Measurements from ENCODE around the gene IGSF8. TPM values are rescaled to one million over a fixed set of nuclear protein-coding genes. Genes with fewer than 3 reads are reported as not detected.

The IGSF8 gene
- total and polyA plus RNA-seq, 2 donors (not counting 3 experiments of a cell fraction or from before 2014, with no cell fraction given): 9.5 to 17.5 TPM

- ChIA-PET POLR2A (no interaction called here), CTCF (interaction anchor here (1.0 kb wide), 1 partner anchor 54 kb away, joined by 4 read pairs; no protein-coding TSS in a partner anchor)
- Histone ChIP-seq H3K9me3 (replicated peaks; ENCODE audit: control insufficient read depth, insufficient read depth, low read length) (no peaks in the 10 kb centered on the region), H3K4me2 (ENCODE audit: insufficient read depth, low read length) (no peak overlapping the region), H3K27ac (ENCODE audit: insufficient read depth, low read depth, low read length) (no peak overlapping the region), H3K4me3 (replicated peaks in 1 of 3; ENCODE audit: insufficient read depth in 1 of 3, low read depth in 1 of 3, low read length in 3 of 3) (no peak overlapping the region), H2AFZ (ENCODE audit: low read depth, low read length) (no peak overlapping the region), H3K9me1 (replicated peaks; ENCODE audit: control insufficient read depth, extremely low read depth, insufficient read depth, low read length) (no peaks in the 10 kb centered on the region), H4K20me1 (replicated peaks; ENCODE audit: control insufficient read depth, extremely low read depth, insufficient read depth, low read length) (no peaks in the 10 kb centered on the region), H3K27me3 (ENCODE audit: control insufficient read depth in 2 of 2, insufficient read depth in 2 of 2, low read length in 2 of 2) (no peaks in the 10 kb centered on the region), H3K4me1 (ENCODE audit: control insufficient read depth, extremely low read depth, insufficient read depth, low read length) (no peaks in the 10 kb centered on the region), H3K79me2 (ENCODE audit: control insufficient read depth, insufficient read depth, low read length) (no peaks in the 10 kb centered on the region), H3K9ac (replicated peaks; ENCODE audit: extremely low read depth, insufficient read depth, low read length) (no peak overlapping the region), H3K36me3 (ENCODE audit: control insufficient read depth in 2 of 2, extremely low read depth in 1 of 2, insufficient read depth in 2 of 2, low read length in 2 of 2) (no peaks in the 10 kb centered on the region)
- no peak for DNase-seq (ENCODE audit: low read depth, low spot score)
- BruUV-seq (replicated peaks): no TSS peak
- dilution Hi-C loops (cut with MboI; ENCODE audit: extremely low pct_ligation_motif_present, low sequenced_read_pairs) (no loop called here), intact Hi-C loops (cut with micrococcal nuclease) (no loop called here)
- FAIRE-seq: no peak
- TF ChIP-seq CTCF (IDR thresholded peaks at IDR 0.05; ENCODE audit: extremely low read depth in 1 of 2, insufficient read depth in 1 of 2, low read depth in 1 of 2, low read length in 2 of 2) (no peak), POLR2A (IDR thresholded peaks at IDR 0.05; ENCODE audit: low read depth, low read length) (no peak), POLR2AphosphoS5 (IDR thresholded peaks at IDR 0.05; ENCODE audit: insufficient read depth, low read depth, low read length) (no peak), GATA2 (IDR thresholded peaks at IDR 0.05; ENCODE audit: insufficient read depth, insufficient read length, low read depth, low read length) (no peak), MAX (IDR thresholded peaks at IDR 0.05; ENCODE audit: insufficient read depth, insufficient read length) (no peak)
Measured at GRCh38 chr1:160124705-160125478, 26.5 kb upstream of the IGSF8 start.
